GM19455 (cell line): ENCODE measurements around the gene ACSM6.
"Not testable (repeated sequence)": the region's sequence is repeated elsewhere in the genome, so short reads cannot be mapped to it uniquely, and the experiment has no call there.

Experiments
- ATAC-seq: cut with Tn5 transposase; IDR thresholded peaks from one replicate; pipeline ENCODE4 v1.9.1; 2021; ENCODE audit not compliant: unreplicated experiment

ACSM6 gene

GRCh38 chr10:95193944-95194343 is at the start of gene ACSM6:
TSS of gene ACSM6 (plus strand) at chr10:95194238. CDS start at chr10:95194486, 248 bp downstream.
- no peak for ATAC-seq

- ATAC-seq, result no peak
These were observed 25.3 kb upstream of the ACSM6 start for GRCh38 chr10:95168694-95169093.

- ATAC-seq, result no peak
These were observed 24.5 kb upstream of the ACSM6 start for GRCh38 chr10:95169522-95169921.

GRCh38 chr10:95170790-95171189 is 23.2 kb upstream of the ACSM6 start:
- no peak for ATAC-seq

GRCh38 chr10:95171336-95171735 is 22.7 kb upstream of the ACSM6 start:
- ATAC-seq, result no peak

- ATAC-seq, result no peak
These were observed 21.2 kb upstream of the ACSM6 start for GRCh38 chr10:95172851-95173250.

- ATAC-seq, result no peak
These were observed 17.9 kb upstream of the ACSM6 start for GRCh38 chr10:95176101-95176500.

- no peak for ATAC-seq
These were observed 16.6 kb upstream of the ACSM6 start for GRCh38 chr10:95177429-95177828.

GRCh38 chr10:95178266-95178665 is 15.8 kb upstream of the ACSM6 start:
- ATAC-seq, result no peak

- ATAC-seq, result no peak
These were observed 15.2 kb upstream of the ACSM6 start for GRCh38 chr10:95178797-95179196.

GRCh38 chr10:95181726-95182125 is 12.3 kb upstream of the ACSM6 start:
- no peak for ATAC-seq

- ATAC-seq, result peak; percentile 97
These were observed 10.5 kb upstream of the ACSM6 start for GRCh38 chr10:95183271-95184230.

GRCh38 chr10:95187617-95188016 is 6.4 kb upstream of the ACSM6 start:
- no peak for ATAC-seq

- no peak for ATAC-seq
These were observed 5.4 kb upstream of the ACSM6 start for GRCh38 chr10:95188593-95188992.

- no peak for ATAC-seq
These were observed 2.0 kb downstream of the ACSM6 start for GRCh38 chr10:95196046-95196445.

GRCh38 chr10:95201736-95202135 is 7.7 kb downstream of the ACSM6 start:
- no peak for ATAC-seq

GRCh38 chr10:95202865-95203264 is 8.8 kb downstream of the ACSM6 start:
- not testable (repeated sequence) for ATAC-seq

- no peak for ATAC-seq
These were observed 14.8 kb downstream of the ACSM6 start for GRCh38 chr10:95208702-95209391.

- no peak for ATAC-seq
These were observed 15.6 kb downstream of the ACSM6 start for GRCh38 chr10:95209509-95210127.

GRCh38 chr10:95211606-95212279 is 17.7 kb downstream of the ACSM6 start:
- ATAC-seq, result no peak

- ATAC-seq, result no peak
These were observed 20.3 kb downstream of the ACSM6 start for GRCh38 chr10:95214369-95214768.
